Spleen (tissue), 7 donors: ENCODE results near the gene PATE4.
A peak's percentile ranks its signal among the peaks of the same experiment; 100 is the strongest.

Experiments
- POLR2A ChIP-seq, 3 donors: fragments of 450-650 bp; IDR thresholded peaks; one replicate each; pipeline ENCODE4 v1.5.1; 2017; ENCODE audit warnings: antibody characterized with exemption in 3 of 3, mild to moderate bottlenecking in 1 of 3
- POLR2AphosphoS5 ChIP-seq, 3 donors: sonication (generic); formaldehyde crosslinking; IDR thresholded peaks; one replicate each; pipeline ENCODE4 v1.5.1; 2017; ENCODE audit warnings: antibody characterized with exemption in 3 of 3
- TF ChIP-seq, protein P1 (sequence below), 11 experiments: fragments of 200-600 bp in 7 of 11; fragments of 450-650 bp in 4 of 11; sonication (generic) in 4 of 11; IDR thresholded peaks in 8 of 11; conservative IDR thresholded peaks in 3 of 11; 1 replicate in 7 of 11; 2 replicates in 4 of 11; pipeline versions ENCODE4 v1.4.0 to v1.8.0; 2016 to 2021; ENCODE audit warnings: antibody characterized with exemption in 11 of 11, inconsistent platforms in 4 of 11, mild to moderate bottlenecking in 1 of 11
- donor health status: DM: no; HTN: no; CAD: no; lungs with moderate emphysema.
- donor health status: DM: no; HTN: no; CAD: no.
- donor health status: DM: no; HTN: no; CAD: no.

DNA sequence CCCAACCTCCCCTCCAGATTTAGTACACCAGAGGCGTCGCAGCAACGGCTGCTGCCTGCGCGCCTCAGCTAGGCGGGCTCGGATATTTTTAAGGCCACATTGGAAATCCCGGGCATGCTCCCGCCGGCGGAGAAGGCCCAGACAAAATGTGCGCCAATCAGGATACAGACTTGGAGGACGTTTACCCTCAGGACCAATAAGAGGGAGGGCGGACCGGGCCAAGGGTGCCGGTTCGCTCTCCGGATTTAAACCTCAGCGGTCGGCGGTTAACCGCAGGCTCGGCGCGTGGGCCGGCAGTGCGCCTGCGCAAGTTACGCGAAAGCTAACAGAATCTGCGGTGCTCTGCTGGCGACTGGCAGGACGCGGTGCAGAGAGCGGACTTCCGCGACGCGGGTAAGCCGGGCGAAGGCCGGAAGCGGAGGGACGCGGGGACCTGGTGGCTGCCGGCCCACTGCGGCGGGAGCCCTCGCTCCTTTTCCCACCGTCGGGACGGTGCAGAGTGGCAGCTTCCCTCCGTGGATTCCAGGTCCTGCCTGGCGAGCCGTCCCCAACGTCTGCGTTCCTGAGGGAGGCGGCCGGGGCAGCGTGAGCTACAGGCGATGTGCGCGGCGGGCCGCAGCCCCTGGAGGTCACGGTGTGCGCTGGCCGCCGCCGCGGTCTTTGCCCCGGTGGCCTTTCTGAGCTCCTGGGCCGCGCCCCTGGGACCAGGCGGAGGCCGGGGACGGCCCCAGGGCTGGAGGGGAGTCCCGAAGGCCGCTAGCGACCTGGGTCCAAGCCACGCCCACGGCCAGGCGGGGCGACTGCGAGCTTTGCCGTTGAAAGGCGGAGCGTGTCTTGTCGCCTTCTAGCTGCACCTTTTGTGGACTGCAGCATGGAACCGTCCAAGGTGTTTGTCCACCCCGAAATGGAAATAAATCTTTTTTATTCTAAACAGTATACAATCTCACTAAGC is 54.5 kb downstream of the PATE4 start, which contains the start of gene HYLS1:
- TF ChIP-seq, protein P1, sequence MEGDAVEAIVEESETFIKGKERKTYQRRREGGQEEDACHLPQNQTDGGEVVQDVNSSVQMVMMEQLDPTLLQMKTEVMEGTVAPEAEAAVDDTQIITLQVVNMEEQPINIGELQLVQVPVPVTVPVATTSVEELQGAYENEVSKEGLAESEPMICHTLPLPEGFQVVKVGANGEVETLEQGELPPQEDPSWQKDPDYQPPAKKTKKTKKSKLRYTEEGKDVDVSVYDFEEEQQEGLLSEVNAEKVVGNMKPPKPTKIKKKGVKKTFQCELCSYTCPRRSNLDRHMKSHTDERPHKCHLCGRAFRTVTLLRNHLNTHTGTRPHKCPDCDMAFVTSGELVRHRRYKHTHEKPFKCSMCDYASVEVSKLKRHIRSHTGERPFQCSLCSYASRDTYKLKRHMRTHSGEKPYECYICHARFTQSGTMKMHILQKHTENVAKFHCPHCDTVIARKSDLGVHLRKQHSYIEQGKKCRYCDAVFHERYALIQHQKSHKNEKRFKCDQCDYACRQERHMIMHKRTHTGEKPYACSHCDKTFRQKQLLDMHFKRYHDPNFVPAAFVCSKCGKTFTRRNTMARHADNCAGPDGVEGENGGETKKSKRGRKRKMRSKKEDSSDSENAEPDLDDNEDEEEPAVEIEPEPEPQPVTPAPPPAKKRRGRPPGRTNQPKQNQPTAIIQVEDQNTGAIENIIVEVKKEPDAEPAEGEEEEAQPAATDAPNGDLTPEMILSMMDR (IDR thresholded peaks at IDR 0.05 in 8 of 11, conservative IDR thresholded peaks at IDR 0.05 in 3 of 11): peak in 7 of 11 experiments; percentile 5 to 48 (median 32)
- TF ChIP-seq POLR2A (IDR thresholded peaks at IDR 0.05): peak in 1 of 3 donors; percentile 77
- TF ChIP-seq POLR2AphosphoS5 (IDR thresholded peaks at IDR 0.05): peak; percentile 91 to 98 (median 96)
